Keratinocyte (primary cell): ENCODE data around the gene LRRC73.
"Not testable (repeated sequence)": the region's sequence is repeated elsewhere in the genome, so short reads cannot be mapped to it uniquely, and the experiment has no call there.

ENCODE experiments used
- CTCF ChIP-seq, 3 experiments: IDR thresholded peaks in 1 of 3; conservative IDR thresholded peaks in 1 of 3; optimal IDR thresholded peaks in 1 of 3; 2 replicates in 2 of 3; 3 replicates in 1 of 3; pipeline versions ENCODE3 to v1.5.1; 2011; ENCODE audit warnings: low read length in 3 of 3, mild to moderate bottlenecking in 3 of 3, moderate library complexity in 2 of 3, control low read depth in 1 of 3, inconsistent platforms in 1 of 3; ENCODE audit not compliant: insufficient read depth in 2 of 3; ENCODE audit errors: extremely low read depth in 1 of 3
- EZH2 ChIP-seq: IDR thresholded peaks from one replicate; pipeline ENCODE4 v1.6.1; 2012; ENCODE audit warnings: inconsistent platforms, mild to moderate bottlenecking, low read length, moderate library complexity

DNA sequence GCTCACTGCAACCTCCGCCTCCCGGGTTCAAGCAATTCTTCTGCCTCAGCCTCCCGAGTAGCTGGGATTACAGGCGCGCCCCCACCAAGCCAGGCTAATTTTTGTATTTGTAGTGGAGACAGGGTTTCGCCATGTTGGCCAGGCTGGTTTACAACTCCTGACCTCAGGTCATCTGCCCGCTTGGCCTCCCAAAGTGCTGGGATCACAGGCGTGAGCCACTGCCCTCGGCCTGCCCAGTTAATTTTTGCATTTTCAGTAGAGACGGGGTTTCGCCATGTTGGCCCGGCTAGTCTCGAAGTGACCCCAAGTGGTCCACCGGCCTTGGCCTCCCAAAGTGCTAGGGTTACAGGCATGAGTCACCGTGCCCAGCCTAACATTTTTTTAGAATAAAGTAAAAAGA is 52.0 kb downstream of the LRRC73 start:
- not testable (repeated sequence) for TF ChIP-seq CTCF (optimal IDR thresholded peaks at IDR 0.05 in 1 of 3, IDR thresholded peaks at IDR 0.05 in 1 of 3, conservative IDR thresholded peaks at IDR 0.05 in 1 of 3; ENCODE audit: extremely low read depth in 1 of 3, insufficient read depth in 2 of 3, low read length in 3 of 3); EZH2
